Measurements from ENCODE around the gene TNFSF4.

DNA sequence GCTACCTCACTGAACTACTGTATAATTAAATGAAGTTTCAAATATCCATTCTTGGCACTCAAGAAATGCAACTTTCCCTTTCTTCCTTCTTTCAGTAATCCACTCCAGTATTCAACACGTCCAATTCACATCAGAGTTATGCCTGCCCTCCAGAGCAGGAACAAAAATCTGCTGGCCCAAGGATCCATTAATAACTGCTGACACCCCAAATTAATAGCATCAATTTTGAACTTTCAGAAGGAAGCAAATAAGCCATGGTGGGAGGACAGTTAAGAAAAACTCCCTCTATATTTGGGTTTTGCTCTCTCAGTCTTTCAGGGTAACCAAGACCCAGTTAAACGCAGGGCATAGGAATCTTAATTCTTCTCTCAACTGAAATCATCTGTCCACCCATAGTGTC is 31.9 kb upstream of the TNFSF4 start:
- TF ChIP-seq POLR2A (IDR thresholded peaks at IDR 0.05) = no peak
- TF ChIP-seq, protein P1, sequence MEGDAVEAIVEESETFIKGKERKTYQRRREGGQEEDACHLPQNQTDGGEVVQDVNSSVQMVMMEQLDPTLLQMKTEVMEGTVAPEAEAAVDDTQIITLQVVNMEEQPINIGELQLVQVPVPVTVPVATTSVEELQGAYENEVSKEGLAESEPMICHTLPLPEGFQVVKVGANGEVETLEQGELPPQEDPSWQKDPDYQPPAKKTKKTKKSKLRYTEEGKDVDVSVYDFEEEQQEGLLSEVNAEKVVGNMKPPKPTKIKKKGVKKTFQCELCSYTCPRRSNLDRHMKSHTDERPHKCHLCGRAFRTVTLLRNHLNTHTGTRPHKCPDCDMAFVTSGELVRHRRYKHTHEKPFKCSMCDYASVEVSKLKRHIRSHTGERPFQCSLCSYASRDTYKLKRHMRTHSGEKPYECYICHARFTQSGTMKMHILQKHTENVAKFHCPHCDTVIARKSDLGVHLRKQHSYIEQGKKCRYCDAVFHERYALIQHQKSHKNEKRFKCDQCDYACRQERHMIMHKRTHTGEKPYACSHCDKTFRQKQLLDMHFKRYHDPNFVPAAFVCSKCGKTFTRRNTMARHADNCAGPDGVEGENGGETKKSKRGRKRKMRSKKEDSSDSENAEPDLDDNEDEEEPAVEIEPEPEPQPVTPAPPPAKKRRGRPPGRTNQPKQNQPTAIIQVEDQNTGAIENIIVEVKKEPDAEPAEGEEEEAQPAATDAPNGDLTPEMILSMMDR (IDR thresholded peaks at IDR 0.05) = no peak

Data from tibial nerve (tissue), 3 donors.